ENCODE results near the gene DAB1. TPM values are rescaled to one million over a fixed set of nuclear protein-coding genes. Genes with fewer than 3 reads are reported as not detected.

DAB1 gene
- total RNA-seq, 4 donors from 2014 or later, result 0.48 to 1.2 TPM; not detected in 2

- H3K4me3 ChIP-seq, result no peak overlapping the region
- no peaks in the 10 kb centered on the region for H3K4me1 ChIP-seq
- no peaks in the 10 kb centered on the region for H3K9me3 ChIP-seq
- DNase-seq, result no peak
- in situ Hi-C loops (cut with MboI; ENCODE audit: low pct_ligation_motif_present in 1 of 4, low pct_unique_long_range_greater_than_20kb in 1 of 4, low sequenced_read_pairs in 3 of 4), result no loop called here
- no peaks in the 10 kb centered on the region for H3K27me3 ChIP-seq
- TF ChIP-seq POLR2AphosphoS5 (IDR thresholded peaks at IDR 0.05) (no peak), POLR2A (IDR thresholded peaks at IDR 0.05) (no peak), EP300 (IDR thresholded peaks at IDR 0.05; ENCODE audit: low read depth) (no peak), CTCF (IDR thresholded peaks at IDR 0.05) (no peak)
- intact Hi-C loops (cut with DNase I; ENCODE audit: low total_unique reads), result no loop called here
- WGBS, 2 donors (ENCODE audit: low coverage in 1 of 2), result 41 to 67% methylated on average over 2 of the region's 2 CpGs
- H3K36me3 ChIP-seq, result no peaks in the 10 kb centered on the region
- H3K27ac ChIP-seq, result no peak overlapping the region
These were observed 465.3 kb downstream of the DAB1 start for GRCh38 chr1:56958526-56958925.

GRCh38 chr1:56957931-56958330, 465.9 kb downstream of the DAB1 start:
- Histone ChIP-seq H3K4me3 (no peak overlapping the region), H3K9me3 (no peaks in the 10 kb centered on the region), H3K4me1 (no peaks in the 10 kb centered on the region), H3K27me3 (no peaks in the 10 kb centered on the region), H3K36me3 (no peaks in the 10 kb centered on the region), H3K27ac (no peak overlapping the region)
- TF ChIP-seq POLR2AphosphoS5 (IDR thresholded peaks at IDR 0.05) (no peak), EP300 (IDR thresholded peaks at IDR 0.05; ENCODE audit: low read depth) (no peak), POLR2A (IDR thresholded peaks at IDR 0.05) (no peak), CTCF (IDR thresholded peaks at IDR 0.05) (no peak)
- intact Hi-C loops (cut with DNase I; ENCODE audit: low total_unique reads), result no loop called here
- in situ Hi-C loops (cut with MboI; ENCODE audit: low pct_ligation_motif_present in 1 of 4, low pct_unique_long_range_greater_than_20kb in 1 of 4, low sequenced_read_pairs in 3 of 4), result no loop called here
- 38 to 40% methylated on average over 2 to 3 of the region's 3 CpGs for WGBS, 2 donors (ENCODE audit: low coverage in 1 of 2)
- no peak for DNase-seq

- TF ChIP-seq POLR2AphosphoS5 (IDR thresholded peaks at IDR 0.05) (no peak), CTCF (IDR thresholded peaks at IDR 0.05) (no peak), POLR2A (IDR thresholded peaks at IDR 0.05) (no peak), EP300 (IDR thresholded peaks at IDR 0.05; ENCODE audit: low read depth) (no peak)
- WGBS, 2 donors (ENCODE audit: low coverage in 1 of 2), result 70 to 75% methylated on average over 1 of the region's 1 CpG
- H3K27ac ChIP-seq, result no peak overlapping the region
- H3K4me1 ChIP-seq, result no peaks in the 10 kb centered on the region
- no peaks in the 10 kb centered on the region for H3K27me3 ChIP-seq
- H3K9me3 ChIP-seq, result no peaks in the 10 kb centered on the region
- DNase-seq, result no peak
- no peak overlapping the region for H3K4me3 ChIP-seq
- intact Hi-C loops (cut with DNase I; ENCODE audit: low total_unique reads), result no loop called here
- H3K36me3 ChIP-seq, result no peaks in the 10 kb centered on the region
- in situ Hi-C loops (cut with MboI; ENCODE audit: low pct_ligation_motif_present in 1 of 4, low pct_unique_long_range_greater_than_20kb in 1 of 4, low sequenced_read_pairs in 3 of 4), result no loop called here
These were observed 469.2 kb downstream of the DAB1 start for GRCh38 chr1:56954664-56955063.

- intact Hi-C loops (cut with DNase I; ENCODE audit: low total_unique reads), result no loop called here
- Histone ChIP-seq H3K27ac (no peak overlapping the region), H3K9me3 (no peaks in the 10 kb centered on the region), H3K4me3 (no peak overlapping the region), H3K36me3 (no peaks in the 10 kb centered on the region), H3K4me1 (no peaks in the 10 kb centered on the region), H3K27me3 (no peaks in the 10 kb centered on the region)
- in situ Hi-C loops (cut with MboI; ENCODE audit: low pct_ligation_motif_present in 1 of 4, low pct_unique_long_range_greater_than_20kb in 1 of 4, low sequenced_read_pairs in 3 of 4), result no loop called here
- WGBS, 2 donors (ENCODE audit: low coverage in 1 of 2), result 56% methylated on average over 5 of the region's 5 CpGs; no CpG with 5 or more reads in 1 of the 2 donors
- TF ChIP-seq CTCF (IDR thresholded peaks at IDR 0.05) (no peak), EP300 (IDR thresholded peaks at IDR 0.05; ENCODE audit: low read depth) (no peak)
- no peak for DNase-seq
These were observed 470.5 kb downstream of the DAB1 start for GRCh38 chr1:56953386-56953785.

Data from transverse colon (tissue), 4 donors.